ENCODE data around the gene CDK18.

- TF ChIP-seq EZH2 (IDR thresholded peaks at IDR 0.05; ENCODE audit: borderline replicate concordance, low read depth, low read length, severe bottlenecking): no peak
- no peak for TF ChIP-seq CTCF (IDR thresholded peaks at IDR 0.05; ENCODE audit: borderline replicate concordance, extremely low read depth, low read length, poor library complexity, severe bottlenecking)
Observed at GRCh38 chr1:205543351-205544301, 39.2 kb downstream of the CDK18 start.

Data from DND-41 (cell line).